Measurements from ENCODE around the gene PPP1R1B. TPM values are rescaled to one million over a fixed set of nuclear protein-coding genes. Genes with fewer than 3 reads are reported as not detected.

PPP1R1B gene
- total RNA-seq, 2 experiments from 2014 or later: not detected

DNA sequence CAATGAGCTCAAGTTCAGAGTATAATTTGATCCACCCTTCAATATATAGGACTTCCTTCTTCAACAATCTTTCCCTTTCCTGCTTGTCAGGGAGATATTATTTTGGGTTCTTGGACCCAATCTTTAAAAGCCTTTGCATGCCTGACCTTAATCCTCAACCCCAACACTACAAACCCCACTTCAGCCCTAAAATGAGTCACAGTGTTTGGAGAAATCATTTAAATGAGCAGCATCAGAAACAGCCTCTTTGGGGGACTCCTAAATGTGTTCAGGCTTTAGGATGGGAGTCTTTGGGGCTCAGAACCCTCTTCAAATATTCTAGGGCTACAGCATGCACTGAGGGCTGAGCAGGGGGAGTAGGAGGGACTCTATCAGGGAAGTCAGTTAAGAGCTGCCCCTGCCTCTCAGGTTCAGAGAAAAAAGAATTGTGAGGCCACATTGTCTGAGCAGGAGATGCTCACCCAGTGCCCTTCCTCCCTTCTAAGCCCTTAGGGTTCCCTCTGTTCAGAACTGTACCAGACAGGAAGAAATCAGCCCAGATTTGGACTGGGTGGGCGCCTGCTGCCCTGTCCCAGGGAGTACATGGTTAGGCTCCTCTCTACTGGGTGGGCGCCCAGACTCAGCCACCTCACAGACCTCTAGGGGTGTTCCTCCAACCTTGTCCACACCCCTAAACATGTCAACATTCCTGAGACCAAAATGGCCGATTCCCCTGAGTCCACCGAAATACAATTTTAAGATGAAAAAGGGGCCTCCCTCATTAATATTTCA lies 24.0 kb upstream of the PPP1R1B start:
- H3K27me3 Mint-ChIP-seq (ENCODE audit: low read depth): peaks cover 78% of the 10 kb centered on the region
- H3K4me3 Mint-ChIP-seq: no peak overlapping the region
- H3K27ac Mint-ChIP-seq: no peak overlapping the region
- DNase-seq (no peak), ATAC-seq (no peak)
- H3K4me1 Mint-ChIP-seq (ENCODE audit: low read depth): peaks cover 12% of the 10 kb centered on the region
- ChIA-PET POLR2A (interaction anchor here (0.6 kb wide), 1 partner anchor 367 kb away, joined by 3 read pairs; no protein-coding TSS in a partner anchor), CTCF (interaction anchor here (0.5 kb wide), 1 partner anchor 21 kb away, joined by 3 read pairs; no protein-coding TSS in a partner anchor)
- H3K9me3 Mint-ChIP-seq (ENCODE audit: insufficient read depth): no peaks in the 10 kb centered on the region
- H3K36me3 Mint-ChIP-seq (ENCODE audit: low read depth): no peaks in the 10 kb centered on the region

DNA sequence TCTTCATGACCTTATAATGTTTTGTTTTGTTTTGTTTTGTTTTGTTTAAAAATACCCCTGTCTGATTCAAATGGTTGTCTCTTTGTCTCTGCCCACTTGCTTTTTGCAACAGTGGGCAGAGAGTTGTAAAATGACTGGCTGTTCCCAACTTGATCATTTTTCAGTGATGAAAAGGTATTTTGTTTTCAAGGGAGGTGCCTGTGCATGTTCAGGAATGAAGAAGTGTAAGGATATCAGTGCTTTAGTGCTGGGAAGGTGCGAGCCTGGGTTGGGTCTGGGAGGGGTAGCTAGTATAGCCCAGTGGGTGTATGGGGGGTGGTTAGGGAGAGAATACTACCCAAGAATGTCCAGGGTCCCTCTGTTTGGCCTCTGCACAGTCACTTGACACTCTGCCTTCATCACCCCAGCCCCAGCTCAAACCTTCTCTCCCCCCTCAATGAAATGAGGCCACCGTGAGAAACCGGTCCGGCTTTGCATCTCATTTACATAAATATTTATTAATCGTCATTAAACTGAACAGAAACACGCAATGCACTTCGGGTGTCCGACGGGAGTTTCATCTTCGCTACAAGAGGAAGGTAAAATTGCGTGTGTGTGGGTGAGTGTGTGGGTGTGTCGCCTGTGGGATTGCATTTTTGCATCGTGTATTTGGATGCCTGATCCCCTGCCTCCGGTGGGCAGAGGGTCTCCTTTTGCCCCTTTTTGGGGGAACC lies 23.3 kb upstream of the PPP1R1B start:
- no peaks in the 10 kb centered on the region for H3K36me3 Mint-ChIP-seq (ENCODE audit: low read depth)
- H3K27me3 Mint-ChIP-seq (ENCODE audit: low read depth): peaks cover 75% of the 10 kb centered on the region
- H3K9me3 Mint-ChIP-seq (ENCODE audit: insufficient read depth): no peaks in the 10 kb centered on the region
- CTCF ChIA-PET: interaction anchor here (0.7 kb wide), 1 partner anchor 18 kb away, joined by 3 read pairs; no protein-coding TSS in a partner anchor
- H3K4me3 Mint-ChIP-seq: no peak overlapping the region
- H3K4me1 Mint-ChIP-seq (ENCODE audit: low read depth): peaks cover 12% of the 10 kb centered on the region
- no peak for DNase-seq
- POLR2A ChIA-PET: interaction anchor here (0.6 kb wide), 1 partner anchor 367 kb away, joined by 3 read pairs; no protein-coding TSS in a partner anchor
- no peak overlapping the region for H3K27ac Mint-ChIP-seq
- ATAC-seq: no peak

DNA sequence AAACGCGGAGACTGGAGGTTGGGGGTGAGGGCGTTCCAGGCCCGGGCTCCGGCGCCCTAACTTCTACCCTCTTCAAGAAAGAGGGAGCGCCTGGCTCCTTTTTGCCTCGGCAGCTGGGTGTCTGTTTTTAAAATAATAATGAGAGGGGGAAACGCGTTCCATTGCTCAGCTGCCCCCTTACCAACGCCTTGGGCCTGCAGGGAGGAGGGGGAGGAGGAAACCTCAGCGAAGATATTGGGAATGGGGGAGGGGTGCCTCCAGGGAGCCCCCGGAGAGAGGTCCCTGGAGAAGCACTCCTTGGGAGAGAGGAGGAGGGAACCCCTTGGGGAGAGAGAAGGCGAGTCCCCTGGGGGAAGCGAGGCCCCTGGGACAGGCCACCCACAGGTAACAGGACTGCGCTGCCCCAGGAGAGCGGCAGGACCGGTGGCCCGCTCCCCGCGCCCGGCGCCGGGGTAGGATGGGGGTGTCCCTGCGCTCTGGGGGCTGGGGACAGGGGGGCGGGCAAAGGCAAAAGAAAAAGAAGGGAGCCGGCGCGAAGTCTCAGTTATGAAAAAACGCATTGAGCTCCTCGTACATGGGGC lies 21.8 kb upstream of the PPP1R1B start:
- CTCF ChIA-PET: interaction anchor here (1.0 to 1.5 kb wide), 3 partner anchors 17 to 29 kb away, joined by 3 to 8 read pairs (median 4); no protein-coding TSS in a partner anchor

DNA sequence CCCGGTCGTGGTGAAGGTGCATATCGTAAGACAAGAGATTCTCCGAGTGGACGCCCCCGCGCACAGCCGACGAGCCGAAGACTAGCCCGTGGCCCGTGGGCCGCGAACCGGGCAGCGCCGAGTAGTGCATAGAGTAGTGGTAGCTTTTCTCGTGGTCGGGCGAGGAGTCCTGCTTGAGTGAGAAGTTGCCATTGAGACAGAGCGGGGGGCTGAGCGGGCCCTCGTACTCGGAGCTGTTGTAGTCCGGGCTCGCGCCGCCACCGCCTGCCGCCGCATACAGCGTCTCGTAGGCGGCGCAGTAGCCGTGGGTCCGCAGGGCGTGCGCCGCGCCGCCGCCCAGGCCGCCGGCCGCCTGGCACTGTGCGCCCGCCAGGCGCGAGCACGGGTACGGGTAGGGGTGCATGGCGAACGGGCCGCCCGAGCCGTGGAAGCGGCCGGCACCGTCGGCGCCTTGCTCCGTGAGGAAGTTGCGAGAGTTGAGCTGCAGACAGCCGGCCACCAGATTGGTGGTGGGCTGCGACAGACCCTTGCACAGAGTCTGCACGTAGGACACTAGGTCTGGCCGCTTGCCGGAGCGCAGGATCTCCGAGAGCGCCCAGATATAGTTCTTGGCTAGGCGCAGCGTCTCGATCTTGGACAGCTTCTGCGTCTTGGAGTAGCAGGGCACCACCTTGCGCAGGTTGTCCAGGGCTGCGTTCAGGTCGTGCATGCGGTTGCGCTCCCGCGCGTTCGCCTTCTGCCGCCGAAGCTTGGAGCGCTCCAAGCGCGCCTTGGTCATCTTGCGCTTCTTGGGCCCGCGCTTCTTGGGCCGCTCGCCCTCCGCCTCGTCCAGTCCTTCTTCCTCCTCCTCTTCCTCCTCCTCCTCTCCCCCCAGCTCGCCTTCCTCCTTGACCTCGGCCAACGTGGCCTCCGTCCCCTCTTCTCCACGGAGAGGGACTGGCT lies 21.0 kb upstream of the PPP1R1B start:
- ChIA-PET CTCF (interaction anchor here (1.0 to 1.5 kb wide), 3 partner anchors 16 to 30 kb away, joined by 3 to 8 read pairs (median 4); no protein-coding TSS in a partner anchor), POLR2A (interaction anchor here (0.5 to 1.2 kb wide), 4 partner anchors 16 to 859 kb away, joined by 3 to 4 read pairs (median 4); no protein-coding TSS in a partner anchor)
- no peak for DNase-seq
- H3K27ac Mint-ChIP-seq: no peak overlapping the region
- no peaks in the 10 kb centered on the region for H3K36me3 Mint-ChIP-seq (ENCODE audit: low read depth)
- peak; percentile 47 for ATAC-seq
- peaks cover 12% of the 10 kb centered on the region for H3K4me1 Mint-ChIP-seq (ENCODE audit: low read depth)
- peaks cover 72% of the 10 kb centered on the region for H3K27me3 Mint-ChIP-seq (ENCODE audit: low read depth)
- no peaks in the 10 kb centered on the region for H3K9me3 Mint-ChIP-seq (ENCODE audit: insufficient read depth)
- H3K4me3 Mint-ChIP-seq: no peak overlapping the region

More for the DNA sequence above, 21.8 kb upstream of the PPP1R1B start:
- peaks cover 78% of the 10 kb centered on the region for H3K27me3 Mint-ChIP-seq (ENCODE audit: low read depth)
- H3K9me3 Mint-ChIP-seq (ENCODE audit: insufficient read depth): no peaks in the 10 kb centered on the region
- no peak overlapping the region for H3K27ac Mint-ChIP-seq
- no peak overlapping the region for H3K4me3 Mint-ChIP-seq
- H3K36me3 Mint-ChIP-seq (ENCODE audit: low read depth): no peaks in the 10 kb centered on the region
- DNase-seq: no peak
- H3K4me1 Mint-ChIP-seq (ENCODE audit: low read depth): peaks cover 12% of the 10 kb centered on the region
- no peak for ATAC-seq
- POLR2A ChIA-PET: interaction anchor here (0.5 to 1.2 kb wide), 3 partner anchors 16 to 859 kb away, joined by 3 to 4 read pairs (median 3); no protein-coding TSS in a partner anchor

DNA sequence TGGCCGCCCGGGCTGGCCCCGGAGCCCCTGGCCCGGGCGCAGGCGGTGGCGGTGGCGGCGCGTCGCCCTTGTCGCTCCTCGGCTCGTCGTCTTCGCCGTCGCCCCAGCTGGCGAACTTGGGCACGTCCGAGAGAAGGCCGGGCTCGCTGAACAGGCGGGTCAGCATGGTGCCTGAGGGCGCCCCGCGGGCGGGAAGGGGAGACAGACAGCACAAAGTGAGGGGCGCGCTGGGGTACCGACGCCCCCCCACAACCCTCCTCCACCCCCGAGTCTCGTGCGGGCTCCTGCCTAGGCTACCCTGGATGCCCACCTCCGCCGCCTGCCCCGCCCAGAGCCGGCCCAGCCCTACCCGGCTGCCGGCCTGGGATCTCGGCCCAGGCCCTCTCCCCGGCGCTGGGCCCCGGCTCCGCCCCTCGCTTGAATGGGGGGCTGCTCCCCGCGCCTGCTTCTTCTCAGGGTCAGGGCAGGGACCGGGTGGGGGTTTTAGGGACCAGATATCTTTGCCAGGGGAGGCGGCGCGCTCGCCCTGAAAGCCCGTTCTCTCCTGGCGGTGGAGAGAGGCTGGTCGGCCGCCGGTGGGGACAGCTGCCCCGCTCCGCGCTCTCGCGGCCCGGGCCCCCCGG lies 20.2 kb upstream of the PPP1R1B start:
- Mint-ChIP-seq H3K27ac (no peak overlapping the region), H3K36me3 (ENCODE audit: low read depth) (no peaks in the 10 kb centered on the region), H3K4me3 (no peak overlapping the region), H3K4me1 (ENCODE audit: low read depth) (peaks cover 12% of the 10 kb centered on the region), H3K27me3 (ENCODE audit: low read depth) (peaks cover 66% of the 10 kb centered on the region), H3K9me3 (ENCODE audit: insufficient read depth) (no peaks in the 10 kb centered on the region)
- POLR2A ChIA-PET: interaction anchor here (0.7 to 0.9 kb wide), 2 partner anchors 11 to 31 kb away, joined by 3 to 4 read pairs; no protein-coding TSS in a partner anchor
- CTCF ChIA-PET: interaction anchor here (1.0 to 1.5 kb wide), 2 partner anchors 15 to 27 kb away, joined by 4 to 8 read pairs; no protein-coding TSS in a partner anchor
- no peak for DNase-seq
- no peak for ATAC-seq

DNA sequence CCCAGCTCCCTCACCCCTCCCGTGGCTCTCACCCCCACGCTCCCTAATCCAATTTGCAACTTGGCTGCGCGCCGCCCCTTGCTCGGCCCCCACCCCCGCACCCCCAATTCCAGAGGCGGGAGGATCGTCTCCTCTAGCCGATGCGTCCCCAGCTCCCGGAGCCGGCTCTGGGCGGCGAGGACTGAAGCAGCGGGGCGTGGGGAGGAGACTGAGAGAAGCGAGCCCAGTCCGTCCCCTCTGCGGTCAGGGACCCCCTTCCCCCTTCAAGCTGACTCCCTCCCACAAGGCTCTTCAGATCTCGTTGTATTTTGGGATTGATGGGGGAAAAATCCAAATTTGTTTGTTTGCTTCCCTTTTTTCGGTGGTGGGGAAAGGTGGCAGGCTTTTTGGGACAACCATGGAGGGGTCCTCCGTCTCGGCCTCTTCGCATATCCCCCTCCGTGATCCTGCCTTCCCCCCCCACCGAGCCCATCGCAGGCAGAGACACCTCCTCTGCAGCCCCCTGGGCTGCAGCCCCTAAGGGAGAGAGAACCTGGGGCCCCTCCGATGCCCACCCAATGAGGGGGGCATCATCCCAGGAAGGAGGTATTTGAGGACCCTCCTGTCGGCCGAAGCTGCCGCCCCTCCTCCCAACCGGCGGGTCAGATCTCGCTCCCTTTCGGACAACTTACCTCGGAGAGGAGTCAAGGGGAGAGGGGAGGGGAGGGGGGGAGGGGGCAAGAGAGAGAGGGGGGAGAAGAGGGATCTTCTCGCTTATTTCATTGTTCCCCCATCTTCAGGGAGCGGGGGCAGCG lies 19.5 kb upstream of the PPP1R1B start:
- H3K27ac Mint-ChIP-seq: no peak overlapping the region
- no peak for ATAC-seq
- ChIA-PET CTCF (no interaction called here), POLR2A (interaction anchor here (0.7 kb wide), 1 partner anchor 12 kb away, joined by 3 read pairs; no protein-coding TSS in a partner anchor)
- H3K4me1 Mint-ChIP-seq (ENCODE audit: low read depth): peaks cover 12% of the 10 kb centered on the region
- no peaks in the 10 kb centered on the region for H3K9me3 Mint-ChIP-seq (ENCODE audit: insufficient read depth)
- no peaks in the 10 kb centered on the region for H3K36me3 Mint-ChIP-seq (ENCODE audit: low read depth)
- DNase-seq: no peak
- H3K27me3 Mint-ChIP-seq (ENCODE audit: low read depth): peaks cover 59% of the 10 kb centered on the region
- H3K4me3 Mint-ChIP-seq: no peak overlapping the region

DNA sequence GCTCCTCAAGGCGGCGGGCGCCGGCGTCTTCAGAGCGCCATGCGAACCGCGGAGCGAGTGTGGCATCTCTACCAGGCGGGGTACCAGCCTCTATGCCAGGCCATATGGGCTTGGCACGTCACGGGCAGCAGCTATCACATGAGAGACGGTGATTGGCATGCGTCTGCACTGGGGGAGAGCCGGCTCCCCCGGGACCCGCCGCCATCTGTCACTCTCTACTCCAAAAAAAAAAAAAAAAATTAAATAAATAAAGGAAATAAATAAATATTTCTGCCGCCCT lies 19.0 kb upstream of the PPP1R1B start, which contains the start of gene NEUROD2:
Gene NEUROD2 (minus strand): TSS at position 70 of the 280 bp plus-strand sequence. CDS start 1,321 bp downstream, outside the sequence.
- Mint-ChIP-seq H3K27ac (no peak within 1 kb of the TSS), H3K36me3 (ENCODE audit: low read depth) (no peaks in the 10 kb centered on the region), H3K9me3 (ENCODE audit: insufficient read depth) (no peaks in the 10 kb centered on the region), H3K4me1 (ENCODE audit: low read depth) (peaks cover 12% of the 10 kb centered on the region), H3K27me3 (ENCODE audit: low read depth) (peaks cover 55% of the 10 kb centered on the region), H3K4me3 (no peak within 1 kb of the TSS)
- ChIA-PET POLR2A (no interaction called here), CTCF (no interaction called here)
- ATAC-seq (no peak), DNase-seq (no peak)

DNA sequence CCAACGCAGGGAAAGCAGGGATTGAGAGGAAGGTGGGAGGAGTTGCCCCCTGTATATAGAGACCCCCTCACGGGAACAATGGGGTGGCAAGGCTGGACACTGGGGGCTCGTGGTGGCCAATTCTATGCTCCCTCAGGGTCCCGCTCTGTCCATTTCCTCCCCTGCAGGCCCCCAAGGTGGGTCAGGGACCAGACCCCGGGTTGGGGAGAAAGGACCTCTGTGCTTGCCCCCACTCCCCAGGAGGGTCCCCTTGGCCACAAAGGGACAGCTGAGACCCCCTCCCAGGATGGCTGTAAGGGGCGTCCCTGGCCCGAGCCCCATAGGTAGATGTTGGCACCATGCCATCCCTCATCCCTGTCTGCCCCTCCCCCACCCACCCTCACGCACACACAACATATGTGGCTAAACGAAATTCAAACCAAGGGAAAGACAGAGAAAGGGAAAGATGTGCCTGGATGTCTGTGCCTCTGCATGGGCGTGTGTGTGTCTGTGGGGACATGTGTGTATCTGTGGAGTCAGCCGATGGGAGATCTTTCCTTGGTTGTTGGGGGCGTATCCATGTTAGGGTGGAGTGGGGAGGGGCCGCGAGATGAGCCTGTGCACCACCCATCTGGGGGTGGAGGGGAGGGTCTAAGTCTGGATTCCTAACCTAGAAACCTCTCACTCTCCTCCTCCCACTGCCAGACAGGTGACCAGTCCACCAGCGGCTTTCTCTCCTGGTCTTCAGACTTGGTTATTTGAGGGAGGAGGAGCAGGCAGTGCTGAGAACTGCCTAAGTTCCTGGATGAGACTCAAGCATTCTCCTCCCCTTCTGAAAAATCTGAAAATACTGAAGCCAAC lies 18.4 kb upstream of the PPP1R1B start:
- ATAC-seq: no peak
- CTCF ChIA-PET: no interaction called here
- H3K27ac Mint-ChIP-seq: no peak overlapping the region
- peaks cover 52% of the 10 kb centered on the region for H3K27me3 Mint-ChIP-seq (ENCODE audit: low read depth)
- POLR2A ChIA-PET: no interaction called here
- no peak for DNase-seq
- no peaks in the 10 kb centered on the region for H3K9me3 Mint-ChIP-seq (ENCODE audit: insufficient read depth)
- no peaks in the 10 kb centered on the region for H3K36me3 Mint-ChIP-seq (ENCODE audit: low read depth)
- peaks cover 12% of the 10 kb centered on the region for H3K4me1 Mint-ChIP-seq (ENCODE audit: low read depth)
- no peak overlapping the region for H3K4me3 Mint-ChIP-seq

DNA sequence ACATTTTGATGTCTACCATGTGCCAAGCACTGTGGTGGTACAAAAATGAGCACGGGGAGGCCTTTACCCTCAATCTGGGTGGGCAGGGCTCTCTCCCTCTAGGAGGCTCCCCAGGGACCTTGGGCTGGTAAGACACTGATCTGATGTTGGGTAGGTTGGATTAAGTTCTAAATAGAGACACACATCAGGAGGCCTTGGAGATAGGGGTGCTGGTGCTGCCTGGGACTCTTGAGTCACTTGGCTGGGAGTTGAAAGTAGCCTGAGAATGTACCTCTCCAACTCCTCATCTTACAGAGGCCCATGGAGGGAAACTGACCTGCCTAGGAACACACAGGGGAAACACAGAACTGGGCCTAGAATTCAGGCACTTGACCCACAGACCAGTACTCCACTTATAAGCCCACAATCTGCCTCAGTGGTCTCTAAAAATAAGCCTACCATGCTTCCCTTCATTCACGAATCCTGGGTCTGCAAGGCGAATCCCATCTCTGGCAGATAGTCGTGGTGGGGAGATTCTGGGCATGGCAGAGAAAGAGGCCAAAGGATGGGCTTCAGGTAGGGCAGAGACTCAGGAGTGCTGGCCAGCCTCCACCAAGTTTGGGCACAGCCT lies 17.2 kb upstream of the PPP1R1B start:
- peaks cover 44% of the 10 kb centered on the region for H3K27me3 Mint-ChIP-seq (ENCODE audit: low read depth)
- CTCF ChIA-PET: no interaction called here
- no peak overlapping the region for H3K4me3 Mint-ChIP-seq
- H3K36me3 Mint-ChIP-seq (ENCODE audit: low read depth): no peaks in the 10 kb centered on the region
- no peak overlapping the region for H3K27ac Mint-ChIP-seq
- DNase-seq: no peak
- POLR2A ChIA-PET: no interaction called here
- peaks cover 10% of the 10 kb centered on the region for H3K4me1 Mint-ChIP-seq (ENCODE audit: low read depth)
- ATAC-seq: no peak
- no peaks in the 10 kb centered on the region for H3K9me3 Mint-ChIP-seq (ENCODE audit: insufficient read depth)
